Fibroblast of skin of left biceps (primary cell): ENCODE results near the gene UBAP2.
A peak's percentile ranks its signal among the peaks of the same experiment; 100 is the strongest.
"Not testable (repeated sequence)": the region's sequence is repeated elsewhere in the genome, so short reads cannot be mapped to it uniquely, and the experiment has no call there.

Experiments
- DNase-seq, 2 experiments: peaks; one replicate each; pipeline ENCODE4 v3.0.0-alpha.2; 2013; ENCODE audit warnings: low read depth in 2 of 2

UBAP2 gene

DNA sequence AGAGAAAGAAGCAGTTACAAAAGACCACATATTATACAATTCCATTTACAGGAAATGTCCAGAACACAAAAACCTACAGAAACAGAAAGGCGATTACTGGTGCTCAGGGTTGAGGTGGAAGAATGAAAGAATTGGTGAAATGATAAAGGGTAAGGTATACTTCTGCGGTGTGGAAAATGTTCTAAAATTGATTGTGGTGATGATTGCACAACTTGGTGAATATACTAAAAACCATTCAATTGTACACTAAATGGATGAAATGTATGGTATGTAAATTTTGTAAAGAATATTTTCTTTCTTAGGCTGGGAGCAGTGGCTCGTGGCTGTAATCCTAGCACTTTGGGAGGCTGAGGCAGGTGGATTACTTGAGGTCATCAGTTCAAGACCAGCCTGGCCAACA lies 72.3 kb downstream of the UBAP2 start:
- no peak for DNase-seq

DNA sequence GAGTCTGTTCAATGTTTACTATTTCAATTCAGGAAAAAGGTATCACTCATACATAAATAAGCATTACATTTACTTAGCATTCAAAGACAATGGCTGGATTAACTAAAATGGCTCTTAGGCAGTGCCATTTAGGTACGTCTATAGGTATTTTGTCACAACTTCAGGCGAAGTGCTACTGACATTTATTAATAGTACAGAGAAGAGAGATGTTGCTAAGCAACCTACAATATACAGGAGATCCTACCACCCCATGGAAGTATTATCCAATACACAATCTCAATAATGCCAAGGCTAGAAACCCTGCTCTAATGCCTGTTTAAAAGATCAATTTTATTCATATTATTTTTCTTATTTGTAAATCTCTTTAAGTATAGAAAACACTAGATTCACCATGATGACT lies 76.0 kb downstream of the UBAP2 start:
- DNase-seq: no peak

- DNase-seq: no peak
Measured at GRCh38 chr9:33964086-33964768, 84.5 kb downstream of the UBAP2 start.

GRCh38 chr9:33962468-33962867 lies 86.2 kb downstream of the UBAP2 start:
- not testable (repeated sequence) for DNase-seq

- no peak for DNase-seq
Measured at GRCh38 chr9:33959725-33960124, 89.0 kb downstream of the UBAP2 start.

- DNase-seq: no peak
Measured at GRCh38 chr9:33956544-33956943, 92.1 kb downstream of the UBAP2 start.

DNA sequence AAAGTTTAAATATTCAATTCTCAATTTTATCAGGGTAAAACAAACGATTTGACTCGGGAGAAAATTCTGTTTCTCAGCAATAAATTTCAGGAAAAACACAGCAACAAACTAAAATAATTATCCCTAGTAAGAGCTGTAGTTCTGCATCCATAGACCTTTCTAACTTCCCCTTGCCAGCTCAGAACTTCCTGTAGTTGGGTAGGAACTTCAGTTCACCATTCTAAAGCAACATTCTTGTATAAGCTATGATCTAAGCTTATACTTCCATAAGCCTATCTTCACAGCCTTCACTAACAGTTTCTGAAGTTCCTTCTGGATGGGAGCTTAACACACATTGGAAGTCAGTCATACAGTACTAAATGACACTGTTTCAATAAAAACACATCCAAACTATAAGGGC lies 96.6 kb downstream of the UBAP2 start:
- no peak for DNase-seq

DNA sequence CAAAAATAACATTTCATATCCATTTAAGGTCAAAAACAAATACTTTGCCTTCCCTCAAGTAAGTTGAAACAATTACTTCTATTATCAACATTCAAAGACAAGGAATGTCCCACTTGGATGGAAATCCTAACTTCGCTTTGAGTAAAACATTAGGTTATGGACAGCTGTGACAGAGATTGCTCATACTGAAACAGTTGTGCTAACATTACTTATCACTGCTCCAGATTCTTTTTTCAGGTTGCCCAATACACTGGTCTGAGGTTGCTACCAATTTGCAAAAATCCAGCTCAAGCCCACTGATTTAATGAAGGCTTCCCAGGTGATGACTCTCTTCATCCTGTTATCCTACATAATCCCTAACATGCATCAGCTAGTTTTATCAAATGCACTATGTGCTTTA lies 98.3 kb downstream of the UBAP2 start:
- DNase-seq: no peak

DNA sequence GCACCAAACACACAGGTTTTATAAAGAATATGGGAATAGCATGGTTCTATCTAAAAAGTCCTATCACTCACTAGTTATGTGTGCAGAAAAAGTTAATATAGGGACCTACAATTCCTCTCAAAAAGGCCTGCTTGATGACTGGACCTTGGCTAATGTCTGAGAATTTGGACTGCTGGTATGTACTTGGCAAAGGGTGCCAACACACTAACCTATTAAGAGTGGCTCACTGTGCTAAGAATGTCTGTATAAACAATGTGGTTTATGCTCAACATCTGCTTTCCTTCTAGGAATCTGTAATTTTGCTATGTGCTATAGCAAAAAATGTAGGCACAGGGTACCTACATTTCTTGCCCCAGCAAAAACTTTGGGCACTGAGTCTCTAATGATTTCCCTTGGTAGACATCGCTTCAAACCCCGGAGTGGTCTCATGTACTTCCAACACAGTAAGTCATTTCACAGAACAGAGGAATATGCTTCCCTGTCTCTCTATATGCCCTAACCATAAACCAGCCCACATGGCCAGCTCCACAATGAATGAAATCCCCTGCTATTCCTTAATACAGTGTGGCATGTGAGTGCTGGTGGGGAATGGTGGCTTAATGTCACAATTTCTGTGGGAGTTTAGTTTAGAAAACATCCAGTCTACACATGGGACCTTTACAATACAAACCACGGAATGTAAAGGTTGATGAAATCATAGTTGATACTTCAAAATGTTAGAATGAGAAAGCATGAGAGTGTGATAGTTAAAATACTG lies 101.7 kb downstream of the UBAP2 start:
- peak; percentile 81 to 88 for DNase-seq

- no peak for DNase-seq
Measured at GRCh38 chr9:33943389-33943788, 105.3 kb downstream of the UBAP2 start.

GRCh38 chr9:33942471-33943083 lies 106.1 kb downstream of the UBAP2 start:
- peak; percentile 73 to 76 for DNase-seq

- DNase-seq: no peak
Measured at GRCh38 chr9:33939924-33940874, 108.5 kb downstream of the UBAP2 start.

DNA sequence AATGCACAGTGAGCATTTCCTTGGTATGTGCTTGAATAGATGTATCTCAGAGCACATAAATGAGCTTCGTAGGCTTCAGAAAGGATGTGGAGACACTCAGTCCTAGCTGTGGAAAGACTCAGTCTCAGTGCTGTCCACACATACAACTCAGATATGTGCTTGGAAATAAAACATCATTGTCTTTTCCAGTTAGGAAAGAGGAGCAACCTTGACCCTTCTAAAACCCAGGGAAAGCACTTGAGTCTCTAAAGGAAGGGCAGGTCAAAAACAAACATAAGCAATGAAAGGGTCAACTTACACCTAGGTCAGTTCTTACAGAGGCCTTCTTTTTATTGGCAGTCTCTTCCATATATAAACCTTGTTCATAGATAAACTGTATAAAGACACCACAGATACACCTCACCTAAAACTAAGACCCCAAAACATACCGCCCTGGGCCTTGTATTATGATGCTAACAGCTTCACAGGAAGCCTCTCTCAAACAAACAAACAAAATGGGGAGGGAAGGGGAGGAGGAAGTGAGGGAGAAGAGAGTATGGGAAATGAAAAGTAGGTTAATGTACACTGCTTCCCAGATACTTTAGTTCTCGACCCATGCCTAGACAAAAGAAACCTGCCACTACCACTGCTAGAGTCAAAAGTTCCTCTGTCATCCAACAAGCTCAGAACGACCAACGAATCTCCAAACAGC lies 114.4 kb downstream of the UBAP2 start:
- DNase-seq: no peak

GRCh38 chr9:33932078-33932807 lies 116.4 kb downstream of the UBAP2 start:
- no peak for DNase-seq

GRCh38 chr9:33931326-33931725 lies 117.4 kb downstream of the UBAP2 start:
- no peak for DNase-seq

DNA sequence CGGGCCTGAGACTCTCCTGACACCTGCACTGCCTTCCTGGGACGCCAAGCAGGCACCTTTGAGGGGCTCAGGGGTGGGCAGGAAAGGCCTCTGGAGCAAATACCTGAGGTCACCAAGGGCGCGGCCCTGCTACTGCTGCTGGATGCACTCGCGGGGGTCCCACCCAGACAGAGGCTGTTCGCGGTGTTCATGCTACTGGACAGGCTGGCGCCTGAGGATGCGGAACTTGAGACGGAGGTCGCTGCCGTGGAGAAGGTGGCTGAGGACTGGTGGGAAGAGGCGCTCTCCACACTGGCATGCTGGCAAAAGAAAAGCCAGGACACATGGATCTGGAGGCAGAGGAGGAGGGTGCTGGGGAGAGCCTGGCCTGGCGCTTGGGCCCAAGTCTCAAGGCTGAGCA lies 121.0 kb downstream of the UBAP2 start:
- no peak for DNase-seq

DNA sequence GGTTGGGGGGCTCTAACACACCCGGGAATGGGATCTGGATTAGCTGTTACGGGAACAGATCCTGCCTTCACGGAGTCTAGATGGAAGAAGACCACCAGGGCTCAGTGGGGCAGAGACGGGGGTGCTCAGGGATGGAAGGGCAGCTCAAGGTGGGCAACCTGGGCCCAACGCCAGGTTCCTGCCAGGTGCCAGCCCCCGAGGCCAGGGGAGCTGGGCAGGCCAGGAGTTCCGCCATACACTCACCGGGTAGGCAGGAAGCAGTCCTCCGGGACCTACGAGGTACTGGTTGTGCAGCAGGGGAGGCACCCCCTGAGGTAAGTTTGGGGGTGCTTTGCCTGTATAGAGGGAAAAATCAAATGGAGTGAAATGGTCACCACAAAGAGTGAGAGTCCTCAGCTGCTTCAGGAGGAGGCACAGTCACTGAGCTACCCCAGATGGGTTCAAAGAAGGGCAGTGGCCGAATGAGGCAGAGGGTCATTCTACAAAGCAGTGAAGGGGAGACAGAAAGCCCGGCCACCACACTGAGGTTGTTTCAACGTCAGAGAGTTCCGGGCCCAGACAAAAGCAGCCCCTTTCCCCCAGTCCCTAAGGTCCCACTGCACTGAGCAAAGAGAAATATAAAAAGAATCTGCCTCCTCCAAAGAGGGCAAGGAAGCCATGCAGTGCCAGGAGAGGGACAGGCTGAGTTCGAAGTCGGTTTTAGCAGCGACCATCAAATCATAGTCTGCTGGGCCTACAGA lies 121.8 kb downstream of the UBAP2 start:
- no peak for DNase-seq

GRCh38 chr9:33924978-33925797 lies 123.5 kb downstream of the UBAP2 start:
- DNase-seq: peak; percentile 14 to 18
